ENCODE data around the gene TSPAN12. TPM values are rescaled to one million over a fixed set of nuclear protein-coding genes. Genes with fewer than 3 reads are reported as not detected.

Gene TSPAN12
- total and polyA plus RNA-seq, 2 of the 8 experiments (the other 6 are each of a cell fraction or from before 2014, with no cell fraction given) = 6.1 to 17.9 TPM

DNA sequence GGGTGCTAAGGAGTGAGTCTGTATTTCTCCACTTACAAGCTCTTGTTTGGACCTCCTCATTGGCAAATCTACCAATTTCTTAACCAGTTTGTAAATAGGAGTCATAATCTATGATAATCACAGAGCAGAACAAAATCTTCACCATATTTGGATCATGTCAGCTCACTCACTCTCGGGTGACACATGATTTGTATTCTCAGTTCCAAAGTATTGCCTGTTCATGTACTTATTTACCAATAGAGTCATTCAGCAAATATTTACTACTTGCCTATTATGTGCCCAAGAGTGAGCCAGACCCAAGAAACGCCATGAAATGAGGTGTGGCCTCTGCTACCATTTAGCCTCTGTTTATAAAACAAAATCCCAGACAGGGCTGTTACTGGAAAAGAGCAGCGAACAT is 114.8 kb downstream of the TSPAN12 start:
- CTCF ChIA-PET (ENCODE audit: partially characterized antibody) = interaction anchor here (1.0 kb wide), 2 partner anchors 17 kb away, joined by 3 to 6 read pairs; no protein-coding TSS in a partner anchor
- Histone ChIP-seq H3K9ac (replicated peaks in 1 of 4; ENCODE audit: extremely low read depth in 1 of 4, low read depth in 3 of 4, low read length in 3 of 4) (no peak overlapping the region), H3K4me1 (replicated peaks in 1 of 4; ENCODE audit: control insufficient read depth in 3 of 4, insufficient read depth in 4 of 4, low read length in 3 of 4) (peaks cover 0 to 5% (median 4%) of the 10 kb centered on the region in 4 experiments; a peak in 5 of 7 replicates), H3K79me2 (ENCODE audit: control insufficient read depth in 1 of 2, insufficient read depth in 2 of 2, low read length in 2 of 2) (no peaks in the 10 kb centered on the region), H2BK5ac (ENCODE audit: low read depth, low read length) (no peak overlapping the region), H3K79me1 (ENCODE audit: low read depth, low read length) (no peaks in the 10 kb centered on the region), H4K20me1 (replicated peaks in 1 of 2; ENCODE audit: control insufficient read depth in 1 of 2, insufficient read depth in 2 of 2, low read length in 2 of 2) (no peaks in the 10 kb centered on the region), H2AK5ac (ENCODE audit: low read depth, low read length) (no peak overlapping the region), H3K23me2 (ENCODE audit: low read depth, low read length) (no peaks in the 10 kb centered on the region; the same call in 1 of the 2 replicates), H2AFZ (ENCODE audit: low read length) (0 out of 2 replicates have a peak overlapping the region, but pooled peaks have one; percentile 13), H3K56ac (replicated peaks; ENCODE audit: insufficient read length, low read depth, low read length) (no peak overlapping the region), H3K23ac (ENCODE audit: insufficient read length) (no peak overlapping the region), H3K9me3 (ENCODE audit: insufficient read depth in 2 of 2, low read depth in 1 of 2, low read length in 1 of 2) (no peaks in the 10 kb centered on the region), H4K5ac (ENCODE audit: insufficient read length, low read depth, low read length) (no peak overlapping the region), H4K8ac (ENCODE audit: extremely low read depth, insufficient read depth, low read length) (no peak overlapping the region), H2BK20ac (ENCODE audit: low read length) (no peak overlapping the region), H3K4ac (replicated peaks; ENCODE audit: insufficient read length, low read depth, low read length) (no peak overlapping the region), H2BK12ac (ENCODE audit: low read depth, low read length) (no peak overlapping the region), H3K14ac (ENCODE audit: insufficient read length) (no peak overlapping the region), H3K18ac (ENCODE audit: extremely low read depth, low read length) (no peak overlapping the region), H3K27me3 (replicated peaks in 1 of 4; ENCODE audit: control insufficient read depth in 3 of 4, extremely low read depth in 1 of 4, insufficient read depth in 3 of 4, low read length in 3 of 4) (no peaks in the 10 kb centered on the region), H4K91ac (replicated peaks; ENCODE audit: insufficient read length, low read length) (no peak overlapping the region), H3K4me2 (ENCODE audit: insufficient read depth in 1 of 2, low read depth in 2 of 2, low read length in 2 of 2) (no peak overlapping the region), H2BK15ac (ENCODE audit: low read length) (no peak overlapping the region), H3K27ac (ENCODE audit: low read depth, low read length) (no peak overlapping the region), H2BK120ac (replicated peaks; ENCODE audit: low read depth, low read length) (no peak overlapping the region), H3K4me3 (ENCODE audit: extremely low read depth in 1 of 4, insufficient read depth in 2 of 4, low read depth in 3 of 4, low read length in 4 of 4) (no peak overlapping the region), H3K36me3 (ENCODE audit: control insufficient read depth in 2 of 4, insufficient read depth in 4 of 4, low read length in 3 of 4) (no peaks in the 10 kb centered on the region; a peak in 1 of 8 replicates)
- DNase-seq (ENCODE audit: low read depth in 1 of 2, low spot score in 2 of 2) (no peak), FAIRE-seq (no peak)
- POLR2A ChIA-PET (ENCODE audit: partially characterized antibody) = no interaction called here
- TF ChIP-seq SP1 (IDR thresholded peaks at IDR 0.05; ENCODE audit: low read depth, low read length) (no peak), GABPA (IDR thresholded peaks at IDR 0.05; ENCODE audit: borderline replicate concordance, insufficient read depth, low read length) (no peak)
- TF ChIP-seq, protein P1, sequence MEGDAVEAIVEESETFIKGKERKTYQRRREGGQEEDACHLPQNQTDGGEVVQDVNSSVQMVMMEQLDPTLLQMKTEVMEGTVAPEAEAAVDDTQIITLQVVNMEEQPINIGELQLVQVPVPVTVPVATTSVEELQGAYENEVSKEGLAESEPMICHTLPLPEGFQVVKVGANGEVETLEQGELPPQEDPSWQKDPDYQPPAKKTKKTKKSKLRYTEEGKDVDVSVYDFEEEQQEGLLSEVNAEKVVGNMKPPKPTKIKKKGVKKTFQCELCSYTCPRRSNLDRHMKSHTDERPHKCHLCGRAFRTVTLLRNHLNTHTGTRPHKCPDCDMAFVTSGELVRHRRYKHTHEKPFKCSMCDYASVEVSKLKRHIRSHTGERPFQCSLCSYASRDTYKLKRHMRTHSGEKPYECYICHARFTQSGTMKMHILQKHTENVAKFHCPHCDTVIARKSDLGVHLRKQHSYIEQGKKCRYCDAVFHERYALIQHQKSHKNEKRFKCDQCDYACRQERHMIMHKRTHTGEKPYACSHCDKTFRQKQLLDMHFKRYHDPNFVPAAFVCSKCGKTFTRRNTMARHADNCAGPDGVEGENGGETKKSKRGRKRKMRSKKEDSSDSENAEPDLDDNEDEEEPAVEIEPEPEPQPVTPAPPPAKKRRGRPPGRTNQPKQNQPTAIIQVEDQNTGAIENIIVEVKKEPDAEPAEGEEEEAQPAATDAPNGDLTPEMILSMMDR (IDR thresholded peaks at IDR 0.05; ENCODE audit: control extremely low read depth in 1 of 3, insufficient read depth in 1 of 3, low read depth in 1 of 3, low read length in 3 of 3) = no peak
- 90% methylated on average over 3 of the region's 3 CpGs; no CpG with 5 or more reads in 1 of the 2 experiments for WGBS, 2 experiments (ENCODE audit: extremely low coverage in 1 of 2, insufficient coverage in 1 of 2, insufficient read length in 1 of 2, insufficient replicate concordance in 2 of 2, low coverage in 1 of 2, low lambda C conversion rate in 2 of 2, missing lambda C conversion rate in 1 of 2)

Data from H1 (cell line).